ENCODE data around the gene ITPK1.

GRCh38 chr14:93082576-93083001 is 33.1 kb downstream of the ITPK1 start:
- TF ChIP-seq POLR2AphosphoS5 (IDR thresholded peaks at IDR 0.05; ENCODE audit: low read depth, low read length) (no peak), CTCF (IDR thresholded peaks at IDR 0.05) (no peak), SIN3A (IDR thresholded peaks at IDR 0.05; ENCODE audit: borderline replicate concordance, insufficient read depth, low read depth, low read length) (no peak)

All from Panc1 (cell line).